ENCODE data around the gene ELFN1. TPM values are rescaled to one million over a fixed set of nuclear protein-coding genes. Genes with fewer than 3 reads are reported as not detected.

The ELFN1 gene
- total RNA-seq, 1 donor from 2014 or later = under 0.01 TPM

DNA sequence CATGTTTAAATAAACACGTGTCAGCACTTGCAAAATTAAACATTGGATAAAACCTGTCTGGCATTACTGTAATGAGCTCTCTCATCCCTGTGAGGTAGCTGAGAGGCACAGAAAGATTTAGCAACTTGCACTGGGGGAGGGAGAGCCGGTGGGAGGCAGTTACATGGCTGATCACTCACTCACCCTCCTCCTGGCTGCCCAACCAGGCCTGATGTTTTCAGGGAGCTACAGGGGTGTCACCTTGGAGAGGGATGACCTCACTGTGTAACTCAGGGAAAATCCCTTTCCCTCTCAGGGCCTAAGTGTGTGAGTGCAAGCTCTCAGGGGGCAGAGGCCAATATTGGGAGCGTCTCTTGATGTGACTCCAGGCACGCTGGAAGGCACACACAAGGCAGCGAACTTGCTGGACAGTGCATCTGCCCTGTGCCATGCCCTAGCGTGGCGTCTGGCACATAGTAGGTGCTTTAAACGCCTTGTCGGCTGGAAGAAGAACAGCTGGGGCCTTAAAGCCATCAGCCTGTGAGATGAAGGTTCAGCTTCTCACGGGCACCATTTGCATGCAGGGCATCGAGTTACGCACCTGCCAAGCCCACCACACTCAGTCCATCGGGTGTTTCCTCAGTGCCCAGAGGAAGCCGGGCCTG is 51.1 kb downstream of the ELFN1 start:
- H3K4me3 ChIP-seq (ENCODE audit: low read depth, low read length) = no peak overlapping the region
- FAIRE-seq (peak; percentile 13), DNase-seq (ENCODE audit: low read depth) (peak; percentile 85)
- TF ChIP-seq, protein P1, sequence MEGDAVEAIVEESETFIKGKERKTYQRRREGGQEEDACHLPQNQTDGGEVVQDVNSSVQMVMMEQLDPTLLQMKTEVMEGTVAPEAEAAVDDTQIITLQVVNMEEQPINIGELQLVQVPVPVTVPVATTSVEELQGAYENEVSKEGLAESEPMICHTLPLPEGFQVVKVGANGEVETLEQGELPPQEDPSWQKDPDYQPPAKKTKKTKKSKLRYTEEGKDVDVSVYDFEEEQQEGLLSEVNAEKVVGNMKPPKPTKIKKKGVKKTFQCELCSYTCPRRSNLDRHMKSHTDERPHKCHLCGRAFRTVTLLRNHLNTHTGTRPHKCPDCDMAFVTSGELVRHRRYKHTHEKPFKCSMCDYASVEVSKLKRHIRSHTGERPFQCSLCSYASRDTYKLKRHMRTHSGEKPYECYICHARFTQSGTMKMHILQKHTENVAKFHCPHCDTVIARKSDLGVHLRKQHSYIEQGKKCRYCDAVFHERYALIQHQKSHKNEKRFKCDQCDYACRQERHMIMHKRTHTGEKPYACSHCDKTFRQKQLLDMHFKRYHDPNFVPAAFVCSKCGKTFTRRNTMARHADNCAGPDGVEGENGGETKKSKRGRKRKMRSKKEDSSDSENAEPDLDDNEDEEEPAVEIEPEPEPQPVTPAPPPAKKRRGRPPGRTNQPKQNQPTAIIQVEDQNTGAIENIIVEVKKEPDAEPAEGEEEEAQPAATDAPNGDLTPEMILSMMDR (IDR thresholded peaks at IDR 0.05; ENCODE audit: insufficient read depth, low read length, severe bottlenecking) = no peak
- peaks cover 6% of the 10 kb centered on the region for H3K27me3 ChIP-seq (ENCODE audit: control insufficient read depth, insufficient read depth, low read length)
- H3K36me3 ChIP-seq (ENCODE audit: control insufficient read depth, insufficient read depth, low read length) = no peaks in the 10 kb centered on the region

DNA sequence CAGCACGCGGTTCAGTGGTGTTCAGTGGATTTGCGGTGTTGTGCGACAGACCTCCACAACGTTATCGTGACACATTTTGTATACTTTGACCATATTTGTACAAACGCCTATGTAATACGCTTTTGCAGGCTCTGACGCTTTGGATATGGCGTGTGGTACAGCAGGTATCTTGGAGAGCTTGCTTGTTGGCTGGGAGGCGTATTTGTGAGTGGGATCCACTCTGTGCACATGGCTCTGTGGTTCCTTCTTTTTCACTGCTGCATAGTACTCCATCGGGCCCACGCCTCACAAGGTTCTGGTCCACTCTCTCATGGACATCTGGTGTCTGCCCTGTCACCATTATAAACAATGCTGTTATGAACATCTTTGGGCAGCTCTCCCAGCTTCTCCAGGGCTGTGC is 53.2 kb downstream of the ELFN1 start:
- DNase-seq (ENCODE audit: low read depth) (no peak), FAIRE-seq (no peak)
- TF ChIP-seq, protein P1 (IDR thresholded peaks at IDR 0.05; ENCODE audit: insufficient read depth, low read length, severe bottlenecking) = no peak
- Histone ChIP-seq H3K27me3 (ENCODE audit: control insufficient read depth, insufficient read depth, low read length) (peaks cover 6% of the 10 kb centered on the region), H3K36me3 (ENCODE audit: control insufficient read depth, insufficient read depth, low read length) (no peaks in the 10 kb centered on the region), H3K4me3 (ENCODE audit: low read depth, low read length) (no peak overlapping the region)

DNA sequence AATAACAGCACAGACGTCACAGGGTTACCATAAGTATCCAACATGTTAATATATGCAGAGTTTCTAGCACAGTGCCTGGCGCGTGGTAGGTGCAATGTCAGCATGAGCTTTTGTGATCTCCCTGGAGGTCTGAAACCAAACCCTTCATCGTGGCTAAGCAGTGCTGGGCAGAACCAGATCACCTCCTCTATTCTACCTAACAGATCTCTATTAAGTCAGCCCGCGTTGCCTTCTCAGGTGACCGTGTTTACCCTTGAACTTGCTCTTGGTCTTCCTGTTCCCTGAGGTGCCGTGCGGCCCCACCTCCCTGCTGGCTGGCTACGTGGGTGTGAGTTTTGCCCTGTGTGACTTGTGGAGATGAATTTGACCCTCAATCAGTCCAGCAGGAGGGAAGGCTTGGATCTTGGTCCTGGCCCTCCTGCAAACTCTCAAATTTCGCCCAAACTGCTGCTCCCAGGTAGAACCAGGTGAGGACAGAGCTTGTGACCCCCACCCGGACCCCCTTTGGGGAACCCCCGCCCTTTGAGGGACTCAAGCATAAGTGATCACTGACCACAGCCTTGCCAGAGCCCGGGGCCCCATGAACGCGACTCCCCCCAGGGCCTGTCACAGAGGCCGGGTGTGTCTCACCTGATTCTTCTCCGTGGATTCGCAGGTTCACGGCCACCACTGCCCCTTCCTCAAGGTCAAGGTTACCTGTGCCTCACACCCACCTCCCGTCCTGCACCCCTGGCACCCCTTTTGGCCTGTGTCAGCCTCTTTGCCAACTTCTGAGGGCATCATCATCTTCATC is 54.2 kb downstream of the ELFN1 start:
- Histone ChIP-seq H3K36me3 (ENCODE audit: control insufficient read depth, insufficient read depth, low read length) (no peaks in the 10 kb centered on the region), H3K4me3 (ENCODE audit: low read depth, low read length) (no peak overlapping the region), H3K27me3 (ENCODE audit: control insufficient read depth, insufficient read depth, low read length) (peaks cover 6% of the 10 kb centered on the region)
- DNase-seq (ENCODE audit: low read depth) (no peak), FAIRE-seq (no peak)
- TF ChIP-seq, protein P1 (IDR thresholded peaks at IDR 0.05; ENCODE audit: insufficient read depth, low read length, severe bottlenecking) = no peak

DNA sequence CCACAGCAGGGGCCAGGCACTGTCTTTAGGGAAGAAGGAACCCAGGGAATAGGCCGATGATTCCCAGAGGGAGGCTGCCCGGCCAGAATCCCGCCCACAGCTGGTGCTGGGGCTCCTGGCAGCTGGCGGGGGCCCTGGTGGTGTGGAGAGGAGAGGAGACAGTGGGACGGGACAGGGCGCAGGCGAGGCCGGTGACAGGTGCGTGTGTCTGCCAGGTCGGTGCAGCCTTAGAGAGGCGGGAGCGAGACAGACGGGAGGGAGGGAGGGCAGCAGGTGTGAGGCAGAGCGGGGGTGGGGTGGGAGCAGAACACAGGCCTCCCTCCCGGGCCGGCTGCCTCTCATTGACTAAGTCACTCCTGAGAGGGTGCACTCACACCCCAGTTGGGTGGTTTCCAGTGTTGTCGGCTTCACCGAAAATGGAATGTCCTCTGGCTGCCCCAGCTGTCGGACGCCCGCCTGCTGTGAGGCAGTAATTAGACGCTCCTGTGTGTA is 55.2 kb downstream of the ELFN1 start:
- peak; percentile 23 for DNase-seq (ENCODE audit: low read depth)

DNA sequence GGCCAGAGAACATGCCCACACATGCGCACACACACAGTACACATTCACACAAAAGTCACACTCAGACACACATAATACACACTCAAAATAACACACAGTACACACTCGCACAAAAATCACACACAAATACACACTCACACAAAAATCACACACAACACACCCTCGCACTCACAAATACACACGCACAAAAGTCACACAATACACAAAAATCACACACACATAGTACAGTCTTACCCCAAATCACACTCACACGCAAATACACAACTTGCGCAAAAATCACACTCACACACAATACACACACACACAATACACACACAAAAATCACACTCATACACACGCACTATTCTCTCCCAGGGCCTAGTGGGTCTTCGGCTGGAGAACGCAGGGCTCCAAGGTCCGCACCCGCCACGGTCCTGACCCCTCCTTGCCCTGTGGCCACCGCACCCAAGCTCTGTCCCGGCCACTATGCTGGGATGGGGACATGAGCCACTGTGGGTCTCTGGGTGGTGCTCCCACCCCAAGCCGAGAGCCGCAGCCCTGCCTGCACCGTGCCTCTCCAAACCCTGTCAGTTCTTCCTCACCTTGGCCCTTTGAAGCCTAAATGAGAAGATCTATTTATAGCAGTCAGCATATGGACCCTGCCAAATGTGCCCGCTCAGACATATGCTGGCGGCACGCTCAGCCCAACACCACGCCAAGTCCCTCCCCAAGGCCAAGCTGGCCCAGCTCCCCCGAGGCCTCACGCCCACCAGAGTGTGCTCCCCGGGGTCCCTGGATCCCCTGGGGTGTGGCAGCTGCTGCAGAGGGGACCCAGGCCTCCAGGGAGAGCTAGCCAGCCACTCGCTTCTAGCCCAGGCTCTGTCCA is 55.9 kb downstream of the ELFN1 start:
- no peak overlapping the region for H3K4me3 ChIP-seq (ENCODE audit: low read depth, low read length)
- peaks cover 6% of the 10 kb centered on the region for H3K27me3 ChIP-seq (ENCODE audit: control insufficient read depth, insufficient read depth, low read length)
- FAIRE-seq (no peak), DNase-seq (ENCODE audit: low read depth) (no peak)
- TF ChIP-seq, protein P1 (IDR thresholded peaks at IDR 0.05; ENCODE audit: insufficient read depth, low read length, severe bottlenecking) = no peak
- H3K36me3 ChIP-seq (ENCODE audit: control insufficient read depth, insufficient read depth, low read length) = no peaks in the 10 kb centered on the region

More for the DNA sequence above, 55.2 kb downstream of the ELFN1 start:
- no peak for FAIRE-seq
- Histone ChIP-seq H3K36me3 (ENCODE audit: control insufficient read depth, insufficient read depth, low read length) (no peaks in the 10 kb centered on the region), H3K4me3 (ENCODE audit: low read depth, low read length) (no peak overlapping the region), H3K27me3 (ENCODE audit: control insufficient read depth, insufficient read depth, low read length) (peaks cover 6% of the 10 kb centered on the region)
- TF ChIP-seq, protein P1 (IDR thresholded peaks at IDR 0.05; ENCODE audit: insufficient read depth, low read length, severe bottlenecking) = no peak

All from bronchial epithelial cell (primary cell).